NB4 (cell line): ENCODE measurements around the gene NEB.
"Not testable (repeated sequence)": the region's sequence is repeated elsewhere in the genome, so short reads cannot be mapped to it uniquely, and the experiment has no call there.

Experiments used
- CTCF ChIP-seq: IDR thresholded peaks from one replicate; pipeline ENCODE4 v1.5.1; 2012; ENCODE audit warnings: low read depth, low read length
- MYC ChIP-seq: IDR thresholded peaks from 2 replicates; pipeline ENCODE4 v1.6.1; 2011; ENCODE audit warnings: low read depth, low read length
- POLR2A ChIP-seq: IDR thresholded peaks from 2 replicates; pipeline ENCODE4 v1.6.1; 2011; ENCODE audit warnings: mild to moderate bottlenecking; ENCODE audit not compliant: insufficient read length; ENCODE audit errors: extremely low read depth

- TF ChIP-seq POLR2A, CTCF, MYC: not testable (repeated sequence)
Observed at GRCh38 chr2:151646512-151646911, 87.8 kb downstream of the NEB start.
